GM19239 (cell line): ENCODE results near the gene CXCR4.
A peak's percentile ranks its signal among the peaks of the same experiment; 100 is the strongest.
"Not testable (repeated sequence)": the region's sequence is repeated elsewhere in the genome, so short reads cannot be mapped to it uniquely, and the experiment has no call there.

Experiments used
- DNase-seq: peaks from one replicate; pipeline ENCODE4 v3.0.0; 2011; ENCODE audit warnings: low spot score; ENCODE audit not compliant: insufficient read length
- FAIRE-seq: peaks from 2 replicates; lab custom pipeline; 2011; peaks lifted over from hg19 to GRCh38; lab: Jason Lieb, UNC

Gene CXCR4

GRCh38 chr2:136085453-136086209 lies 32.3 kb downstream of the CXCR4 start:
- no peak for FAIRE-seq
- no peak for DNase-seq

- DNase-seq: no peak
- no peak for FAIRE-seq
These were observed 36.3 kb downstream of the CXCR4 start for GRCh38 chr2:136081582-136082210.

GRCh38 chr2:136080114-136080513 lies 37.8 kb downstream of the CXCR4 start:
- FAIRE-seq: no peak

GRCh38 chr2:136077107-136077506 lies 40.8 kb downstream of the CXCR4 start:
- no peak for FAIRE-seq
- DNase-seq: no peak

More at GRCh38 chr2:136080114-136080513, 37.8 kb downstream of the CXCR4 start:
- no peak for DNase-seq

- FAIRE-seq (no peak), DNase-seq (no peak)
These were observed 42.5 kb downstream of the CXCR4 start for GRCh38 chr2:136075476-136075875.

GRCh38 chr2:136072621-136073020 lies 45.3 kb downstream of the CXCR4 start:
- no peak for DNase-seq
- FAIRE-seq: no peak

GRCh38 chr2:136071887-136072286 lies 46.1 kb downstream of the CXCR4 start:
- FAIRE-seq: not testable (repeated sequence)

GRCh38 chr2:136070913-136071312 lies 47.0 kb downstream of the CXCR4 start:
- FAIRE-seq (no peak), DNase-seq (no peak)

More at GRCh38 chr2:136071887-136072286, 46.1 kb downstream of the CXCR4 start:
- not testable (repeated sequence) for DNase-seq

GRCh38 chr2:136069773-136070172 lies 48.2 kb downstream of the CXCR4 start:
- DNase-seq (no peak), FAIRE-seq (no peak)

GRCh38 chr2:136068581-136069227 lies 49.2 kb downstream of the CXCR4 start:
- no peak for DNase-seq
- FAIRE-seq: peak; percentile 35

- no peak for DNase-seq
- FAIRE-seq: peak; percentile 26
These were observed 49.9 kb downstream of the CXCR4 start for GRCh38 chr2:136067897-136068580.

GRCh38 chr2:136067459-136067858 lies 50.5 kb downstream of the CXCR4 start:
- peak; percentile 11 for FAIRE-seq
- no peak for DNase-seq

- FAIRE-seq (peak; percentile 96), DNase-seq (peak; percentile 31)
These were observed 52.0 kb downstream of the CXCR4 start for GRCh38 chr2:136065907-136066306.

GRCh38 chr2:136065384-136065783 lies 52.6 kb downstream of the CXCR4 start:
- FAIRE-seq (peak; percentile 86), DNase-seq (no peak)
